ENCODE results near the gene ZBTB8OS. TPM values are rescaled to one million over a fixed set of nuclear protein-coding genes. Genes with fewer than 3 reads are reported as not detected.
"Not testable (repeated sequence)": the region's sequence is repeated elsewhere in the genome, so short reads cannot be mapped to it uniquely, and the experiment has no call there.

Gene ZBTB8OS
- total and polyA plus RNA-seq, 2 donors (not counting 1 experiment from before 2014, with no cell fraction given): 38.0 to 92.3 TPM

GRCh38 chr1:32636914-32637645 lies 13.3 kb downstream of the ZBTB8OS start:
- no peak overlapping the region for H3K4me2 ChIP-seq (ENCODE audit: extremely low read depth, insufficient read depth, low read length)
- no peak overlapping the region for H3K4me3 ChIP-seq (replicated peaks in 1 of 4; ENCODE audit: control extremely low read depth in 1 of 4, insufficient read depth in 1 of 4, low read depth in 3 of 4, low read length in 4 of 4)
- H3K27me3 ChIP-seq (ENCODE audit: control insufficient read depth, insufficient read depth, low read length): no peaks in the 10 kb centered on the region
- H3K36me3 ChIP-seq (ENCODE audit: control insufficient read depth, insufficient read depth, low read length): no peaks in the 10 kb centered on the region
- TF ChIP-seq EZH2 (IDR thresholded peaks at IDR 0.05; ENCODE audit: low read length, missing control alignments): no peak
- TF ChIP-seq, protein P1, sequence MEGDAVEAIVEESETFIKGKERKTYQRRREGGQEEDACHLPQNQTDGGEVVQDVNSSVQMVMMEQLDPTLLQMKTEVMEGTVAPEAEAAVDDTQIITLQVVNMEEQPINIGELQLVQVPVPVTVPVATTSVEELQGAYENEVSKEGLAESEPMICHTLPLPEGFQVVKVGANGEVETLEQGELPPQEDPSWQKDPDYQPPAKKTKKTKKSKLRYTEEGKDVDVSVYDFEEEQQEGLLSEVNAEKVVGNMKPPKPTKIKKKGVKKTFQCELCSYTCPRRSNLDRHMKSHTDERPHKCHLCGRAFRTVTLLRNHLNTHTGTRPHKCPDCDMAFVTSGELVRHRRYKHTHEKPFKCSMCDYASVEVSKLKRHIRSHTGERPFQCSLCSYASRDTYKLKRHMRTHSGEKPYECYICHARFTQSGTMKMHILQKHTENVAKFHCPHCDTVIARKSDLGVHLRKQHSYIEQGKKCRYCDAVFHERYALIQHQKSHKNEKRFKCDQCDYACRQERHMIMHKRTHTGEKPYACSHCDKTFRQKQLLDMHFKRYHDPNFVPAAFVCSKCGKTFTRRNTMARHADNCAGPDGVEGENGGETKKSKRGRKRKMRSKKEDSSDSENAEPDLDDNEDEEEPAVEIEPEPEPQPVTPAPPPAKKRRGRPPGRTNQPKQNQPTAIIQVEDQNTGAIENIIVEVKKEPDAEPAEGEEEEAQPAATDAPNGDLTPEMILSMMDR (conservative IDR thresholded peaks at IDR 0.05 in 1 of 2, IDR thresholded peaks at IDR 0.05 in 1 of 2; ENCODE audit: low read depth in 1 of 2, low read length in 2 of 2): no peak
- H3K9me3 ChIP-seq (ENCODE audit: control insufficient read depth, insufficient read depth, low read depth, low read length): no peaks in the 10 kb centered on the region
- no peak overlapping the region for H3K27ac ChIP-seq (ENCODE audit: insufficient read depth, low read length)
- H3K9ac ChIP-seq (ENCODE audit: insufficient read depth, low read length): no peak overlapping the region
- peaks cover 7% of the 10 kb centered on the region for H3K79me2 ChIP-seq (ENCODE audit: control insufficient read depth, insufficient read depth, low read length)
- DNase-seq (ENCODE audit: low read depth in 2 of 2): peak in 1 of 2 donors; percentile 41
- no peak overlapping the region for H2AFZ ChIP-seq (ENCODE audit: low read length)
- no peaks in the 10 kb centered on the region for H3K4me1 ChIP-seq (ENCODE audit: control insufficient read depth, extremely low read depth, insufficient read depth, low read length)
- H4K20me1 ChIP-seq (ENCODE audit: control insufficient read depth, extremely low read depth, insufficient read depth, low read length): no peaks in the 10 kb centered on the region

GRCh38 chr1:32635508-32636277 lies 14.7 kb downstream of the ZBTB8OS start:
- Histone ChIP-seq H2AFZ (ENCODE audit: low read length) (no peak overlapping the region), H3K27ac (ENCODE audit: insufficient read depth, low read length) (no peak overlapping the region), H3K27me3 (ENCODE audit: control insufficient read depth, insufficient read depth, low read length) (no peaks in the 10 kb centered on the region), H3K4me2 (ENCODE audit: extremely low read depth, insufficient read depth, low read length) (no peak overlapping the region), H3K9ac (ENCODE audit: insufficient read depth, low read length) (no peak overlapping the region), H3K4me1 (ENCODE audit: control insufficient read depth, extremely low read depth, insufficient read depth, low read length) (no peaks in the 10 kb centered on the region), H3K36me3 (ENCODE audit: control insufficient read depth, insufficient read depth, low read length) (no peaks in the 10 kb centered on the region), H4K20me1 (ENCODE audit: control insufficient read depth, extremely low read depth, insufficient read depth, low read length) (no peaks in the 10 kb centered on the region), H3K79me2 (ENCODE audit: control insufficient read depth, insufficient read depth, low read length) (peaks cover 7% of the 10 kb centered on the region), H3K9me3 (ENCODE audit: control insufficient read depth, insufficient read depth, low read depth, low read length) (no peaks in the 10 kb centered on the region), H3K4me3 (replicated peaks in 1 of 4; ENCODE audit: control extremely low read depth in 1 of 4, insufficient read depth in 1 of 4, low read depth in 3 of 4, low read length in 4 of 4) (no peak overlapping the region)
- no peak for TF ChIP-seq EZH2 (IDR thresholded peaks at IDR 0.05; ENCODE audit: low read length, missing control alignments)
- TF ChIP-seq, protein P1 (conservative IDR thresholded peaks at IDR 0.05 in 1 of 2, IDR thresholded peaks at IDR 0.05 in 1 of 2; ENCODE audit: low read depth in 1 of 2, low read length in 2 of 2): no peak
- DNase-seq (ENCODE audit: low read depth in 2 of 2): no peak

GRCh38 chr1:32632829-32633228 lies 17.5 kb downstream of the ZBTB8OS start:
- H3K27ac ChIP-seq (ENCODE audit: insufficient read depth, low read length): no peak overlapping the region
- H3K27me3 ChIP-seq (ENCODE audit: control insufficient read depth, insufficient read depth, low read length): no peaks in the 10 kb centered on the region
- no peak overlapping the region for H3K4me3 ChIP-seq (replicated peaks in 1 of 4; ENCODE audit: control extremely low read depth in 1 of 4, insufficient read depth in 1 of 4, low read depth in 3 of 4, low read length in 4 of 4)
- no peak overlapping the region for H2AFZ ChIP-seq (ENCODE audit: low read length)
- TF ChIP-seq, protein P1 (conservative IDR thresholded peaks at IDR 0.05 in 1 of 2, IDR thresholded peaks at IDR 0.05 in 1 of 2; ENCODE audit: low read depth in 1 of 2, low read length in 2 of 2): no peak
- TF ChIP-seq EZH2 (IDR thresholded peaks at IDR 0.05; ENCODE audit: low read length, missing control alignments): no peak
- no peaks in the 10 kb centered on the region for H4K20me1 ChIP-seq (ENCODE audit: control insufficient read depth, extremely low read depth, insufficient read depth, low read length)
- H3K4me1 ChIP-seq (ENCODE audit: control insufficient read depth, extremely low read depth, insufficient read depth, low read length): no peaks in the 10 kb centered on the region
- H3K9me3 ChIP-seq (ENCODE audit: control insufficient read depth, insufficient read depth, low read depth, low read length): no peaks in the 10 kb centered on the region
- no peak overlapping the region for H3K4me2 ChIP-seq (ENCODE audit: extremely low read depth, insufficient read depth, low read length)
- DNase-seq (ENCODE audit: low read depth in 2 of 2): no peak
- H3K9ac ChIP-seq (ENCODE audit: insufficient read depth, low read length): no peak overlapping the region
- H3K79me2 ChIP-seq (ENCODE audit: control insufficient read depth, insufficient read depth, low read length): peaks cover 4% of the 10 kb centered on the region
- H3K36me3 ChIP-seq (ENCODE audit: control insufficient read depth, insufficient read depth, low read length): no peaks in the 10 kb centered on the region

DNA sequence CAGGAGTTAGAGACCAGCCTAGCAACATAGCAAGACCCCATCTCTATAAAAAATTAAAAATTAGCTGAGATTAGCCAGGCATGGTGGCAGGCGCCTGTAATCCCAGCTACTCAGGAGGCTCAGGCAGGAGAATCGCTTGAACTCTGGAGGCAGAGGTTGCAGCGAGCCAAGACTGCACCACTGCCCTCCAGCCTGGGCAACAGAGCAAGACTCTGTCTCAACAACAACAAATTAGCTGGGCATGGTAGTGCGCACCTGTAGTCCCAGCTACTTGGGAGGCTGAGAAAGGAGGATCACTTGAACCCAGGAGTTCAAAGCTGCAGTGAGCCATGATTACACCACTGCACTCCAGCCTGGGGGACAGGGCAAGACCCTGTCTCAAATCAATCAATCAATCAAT lies 20.2 kb downstream of the ZBTB8OS start:
- DNase-seq (ENCODE audit: low read depth in 2 of 2); H3K36me3 ChIP-seq (ENCODE audit: control insufficient read depth, insufficient read depth, low read length); H3K4me1 ChIP-seq (ENCODE audit: control insufficient read depth, extremely low read depth, insufficient read depth, low read length); H3K27me3 ChIP-seq (ENCODE audit: control insufficient read depth, insufficient read depth, low read length); H3K4me3 ChIP-seq (replicated peaks in 1 of 4; ENCODE audit: control extremely low read depth in 1 of 4, insufficient read depth in 1 of 4, low read depth in 3 of 4, low read length in 4 of 4); H3K79me2 ChIP-seq (ENCODE audit: control insufficient read depth, insufficient read depth, low read length); H3K27ac ChIP-seq (ENCODE audit: insufficient read depth, low read length); H3K4me2 ChIP-seq (ENCODE audit: extremely low read depth, insufficient read depth, low read length); H4K20me1 ChIP-seq (ENCODE audit: control insufficient read depth, extremely low read depth, insufficient read depth, low read length); H3K9ac ChIP-seq (ENCODE audit: insufficient read depth, low read length); H2AFZ ChIP-seq (ENCODE audit: low read length); H3K9me3 ChIP-seq (ENCODE audit: control insufficient read depth, insufficient read depth, low read depth, low read length): not testable (repeated sequence)
